Measurements from ENCODE around the gene PIP5KL1.

Gene PIP5KL1

DNA sequence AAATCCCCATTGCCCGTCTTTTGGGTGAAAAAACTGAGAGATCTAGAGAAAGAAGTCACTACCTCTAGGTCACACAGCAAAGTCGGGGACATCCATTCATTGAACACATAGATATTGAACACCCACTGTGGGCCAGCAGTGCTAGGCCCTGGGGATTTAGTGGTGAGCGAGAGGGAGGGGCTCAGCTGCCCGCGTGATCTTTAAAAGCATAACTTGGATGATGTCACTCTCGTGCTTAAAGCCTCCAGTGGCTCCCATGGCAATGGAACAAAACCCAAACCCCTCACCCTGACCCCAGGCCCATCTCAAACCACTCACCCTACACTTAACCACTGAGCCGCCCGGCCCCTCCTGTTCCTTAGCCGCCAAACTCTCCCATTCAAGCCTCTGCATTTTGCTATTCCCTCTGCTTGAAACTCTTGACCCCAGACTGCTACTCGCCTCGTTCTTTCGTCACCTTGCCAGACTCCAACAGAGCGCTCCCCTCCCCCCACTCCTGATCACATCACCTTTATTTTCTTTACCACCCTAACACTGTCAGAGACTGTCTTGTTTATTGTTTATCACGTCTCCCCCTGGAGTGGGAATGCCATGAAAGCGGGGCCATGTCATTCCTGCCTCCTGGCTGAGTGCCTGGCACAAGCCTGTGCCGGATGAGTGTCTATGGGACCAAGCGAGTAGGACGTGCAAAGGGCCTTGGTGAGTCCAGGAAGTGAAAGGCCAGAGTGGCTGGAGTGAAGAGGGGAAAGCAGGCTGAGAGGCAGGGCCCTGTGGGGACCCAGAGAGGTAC, 710 bp upstream of the PIP5KL1 start:
- DNase-seq (ENCODE audit: low spot score): no peak

DNA sequence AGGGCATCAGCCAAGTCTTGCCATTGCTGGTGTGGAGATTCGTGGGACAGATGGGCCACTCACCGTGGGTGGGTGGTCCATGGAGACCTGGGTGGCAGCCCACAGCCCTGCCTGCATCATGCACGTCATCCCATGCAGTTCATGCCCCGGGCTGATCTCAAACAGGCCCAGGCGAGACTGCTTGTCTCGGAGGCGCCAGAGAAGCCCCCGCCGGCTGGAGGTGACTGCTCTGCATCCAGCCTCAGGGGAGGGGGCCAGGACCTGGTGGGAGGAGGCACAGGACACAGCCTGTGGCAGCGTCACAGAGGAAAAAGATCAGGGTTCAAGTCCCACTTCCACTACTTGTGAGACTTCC, 975 bp downstream of the PIP5KL1 start:
- no peak for DNase-seq (ENCODE audit: low spot score)

GRCh38 chr9:127928676-127929624, 1.6 kb downstream of the PIP5KL1 start:
- no peak for DNase-seq (ENCODE audit: low spot score)

DNA sequence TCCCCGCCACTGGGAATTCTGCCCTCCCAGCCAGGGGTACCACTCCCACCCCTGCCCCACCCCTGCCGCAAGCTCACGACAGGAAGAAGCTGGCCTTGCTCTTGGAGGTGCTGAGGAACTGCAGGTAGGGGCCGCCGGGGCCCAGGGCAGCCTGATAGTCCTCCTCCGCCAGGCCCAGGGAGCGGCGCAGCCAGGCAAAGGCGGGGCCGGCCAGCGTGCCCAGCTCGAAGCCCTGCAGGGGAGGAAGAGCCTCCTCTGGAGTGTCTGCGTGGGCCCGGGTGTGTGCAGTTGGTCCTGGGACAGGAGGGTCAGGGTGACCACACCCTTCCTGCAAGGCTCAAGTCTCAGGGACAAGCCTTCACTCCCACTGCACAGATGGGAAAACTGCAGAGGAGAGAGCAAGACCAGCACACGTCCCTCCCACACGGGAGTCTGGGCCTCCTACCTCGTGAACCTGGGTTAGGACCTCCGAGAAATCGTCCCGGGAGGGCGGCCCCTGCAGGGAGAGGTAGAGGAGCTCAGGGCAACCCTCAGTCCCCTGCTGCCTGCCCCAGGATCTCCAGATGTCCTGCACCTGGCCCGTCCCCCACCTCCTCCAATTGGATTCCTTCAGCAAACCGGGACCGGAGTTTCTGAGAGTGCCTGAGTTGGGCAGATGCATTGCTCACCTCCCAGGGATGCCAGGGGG, 2.4 kb downstream of the PIP5KL1 start:
- no peak for DNase-seq (ENCODE audit: low spot score)

- no peak for DNase-seq (ENCODE audit: low spot score)
Measured at GRCh38 chr9:127927201-127927987, 3.2 kb downstream of the PIP5KL1 start.

DNA sequence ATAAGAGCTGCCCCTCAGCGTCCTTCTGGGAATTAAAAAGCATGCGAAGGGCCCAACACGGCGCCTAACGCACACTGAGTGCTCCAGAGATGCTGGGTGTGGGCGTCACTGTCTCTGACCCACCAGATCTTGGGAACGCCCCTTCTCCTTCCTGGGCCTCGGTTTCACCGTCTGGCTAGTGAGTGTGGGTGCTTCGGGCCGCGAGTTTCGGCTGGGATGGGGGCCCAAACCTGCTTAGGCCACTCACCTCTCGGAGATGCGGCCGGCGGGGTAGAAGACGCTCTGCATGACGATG, 3.7 kb downstream of the PIP5KL1 start:
- DNase-seq (ENCODE audit: low spot score): no peak

DNA sequence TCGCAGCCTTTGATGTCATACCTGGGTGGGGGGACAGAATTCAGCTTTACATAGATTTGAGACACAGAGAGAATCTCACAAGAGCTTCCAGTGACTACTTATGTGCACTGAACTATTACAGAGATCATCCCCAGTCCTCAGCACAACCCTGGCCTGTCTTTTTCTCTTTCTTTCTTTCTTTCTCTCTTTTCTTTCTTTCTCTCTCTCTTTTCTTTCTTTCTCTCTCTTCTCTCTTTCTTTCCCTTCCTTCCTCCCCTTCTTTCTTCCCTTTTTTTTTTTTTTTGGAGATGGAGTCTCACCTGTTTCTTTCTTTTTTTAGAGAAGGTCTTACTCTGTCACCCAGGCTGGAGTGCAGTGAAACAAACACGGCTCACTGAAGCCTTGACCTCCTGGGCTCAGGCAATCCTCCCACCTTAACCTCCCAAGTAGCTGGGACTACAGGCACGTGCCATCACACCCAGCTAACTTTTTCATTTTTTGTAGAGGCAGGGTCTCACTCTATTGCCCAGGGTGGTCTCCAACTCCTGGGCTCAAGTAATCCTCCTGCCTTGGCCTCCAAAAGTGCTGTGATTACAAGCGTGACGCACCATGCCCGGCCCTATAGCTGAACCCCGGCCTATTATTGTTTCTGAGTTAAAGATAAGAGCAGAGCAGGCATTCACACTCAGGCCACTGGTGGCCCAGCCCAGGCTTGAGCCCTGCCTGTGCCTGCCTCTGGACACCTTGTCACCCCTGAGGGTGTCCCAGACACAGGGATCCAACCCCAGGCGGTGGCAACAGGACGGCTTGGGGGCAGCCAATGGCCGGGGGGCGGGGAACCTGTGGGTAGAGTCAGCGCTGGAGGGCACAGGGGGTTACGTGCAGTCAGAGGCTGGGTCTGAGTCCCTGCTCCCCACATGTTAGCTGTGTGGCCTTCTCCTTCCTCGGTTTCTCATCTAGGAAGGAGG, 4.3 kb downstream of the PIP5KL1 start:
- no peak for DNase-seq (ENCODE audit: low spot score)

DNA sequence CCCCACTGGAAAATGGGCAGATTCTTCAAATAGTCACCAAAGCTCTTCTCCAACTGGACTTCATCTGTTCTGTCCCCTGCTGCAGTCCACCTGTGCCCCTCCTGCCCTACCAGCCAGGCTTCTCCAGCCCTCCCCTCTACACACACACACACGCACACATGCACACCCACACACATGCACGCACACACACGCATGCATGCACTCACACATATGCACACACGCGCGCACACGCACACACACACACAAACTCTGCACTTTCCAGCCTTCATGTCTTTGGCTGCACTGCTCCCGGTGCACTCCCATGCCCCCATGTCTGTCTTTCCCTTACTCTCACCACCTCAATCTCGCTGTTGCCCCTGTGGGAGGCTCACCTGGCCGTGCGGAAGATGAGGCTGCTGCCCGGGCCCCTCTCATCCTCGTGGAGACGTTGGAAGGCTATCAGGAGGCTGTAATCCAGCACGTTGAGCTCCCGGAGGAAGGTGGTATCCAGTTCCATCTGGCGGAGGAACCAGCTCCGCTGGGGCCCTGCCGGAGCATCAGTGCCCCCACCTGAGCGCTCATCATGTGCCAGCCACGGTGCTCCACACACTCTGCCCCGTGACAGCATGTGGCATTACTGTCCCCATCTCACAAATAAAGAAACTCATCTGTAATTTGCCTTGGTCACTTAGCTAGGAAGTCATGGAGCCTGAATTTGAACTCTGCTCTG, 5.7 kb downstream of the PIP5KL1 start:
- no peak for DNase-seq (ENCODE audit: low spot score)

GRCh38 chr9:127923771-127924170, 6.8 kb downstream of the PIP5KL1 start:
- DNase-seq (ENCODE audit: low spot score): no peak

DNA sequence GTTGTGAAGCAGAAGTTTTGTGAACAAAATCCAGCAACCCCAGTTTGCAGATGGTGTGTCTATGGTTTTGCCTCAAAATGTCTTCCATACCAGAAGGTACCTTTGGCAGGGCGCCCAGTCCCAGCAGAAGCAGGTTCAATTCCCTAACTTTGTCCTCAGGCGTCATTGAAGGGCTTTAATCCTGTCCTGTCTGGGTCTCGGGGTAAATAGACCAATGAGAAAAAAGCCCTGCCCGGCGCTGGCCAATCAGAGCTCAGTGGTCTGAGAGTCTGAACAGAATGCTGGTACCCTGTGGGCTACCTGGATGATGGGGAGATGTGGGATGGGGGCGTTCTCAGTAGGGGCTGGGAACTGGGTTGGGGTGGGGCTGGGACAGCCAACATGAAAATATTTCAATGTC, 7.5 kb downstream of the PIP5KL1 start:
- no peak for DNase-seq (ENCODE audit: low spot score)

- no peak for DNase-seq (ENCODE audit: low spot score)
Measured at GRCh38 chr9:127921557-127922120, 8.9 kb downstream of the PIP5KL1 start.

DNA sequence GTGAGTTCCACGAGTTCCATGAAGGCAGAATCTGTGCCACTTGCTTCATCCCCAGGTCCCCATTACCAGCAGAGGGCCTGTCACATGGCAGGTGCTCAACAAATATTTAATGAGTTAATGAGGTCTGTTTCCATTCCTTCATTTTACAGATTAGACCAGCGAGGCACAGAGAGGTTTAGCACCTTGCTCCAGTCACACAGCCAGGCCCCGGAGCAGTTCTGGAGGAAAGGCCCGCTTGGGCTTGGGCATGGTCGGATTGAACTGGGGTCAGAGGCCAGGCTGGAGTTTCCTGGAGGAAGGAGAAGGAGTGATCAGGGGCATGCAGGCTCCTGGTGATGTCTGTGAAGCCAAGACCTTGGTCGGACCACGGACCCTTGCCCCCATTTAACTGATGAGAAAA, 9.8 kb downstream of the PIP5KL1 start:
- DNase-seq (ENCODE audit: low spot score): no peak

DNA sequence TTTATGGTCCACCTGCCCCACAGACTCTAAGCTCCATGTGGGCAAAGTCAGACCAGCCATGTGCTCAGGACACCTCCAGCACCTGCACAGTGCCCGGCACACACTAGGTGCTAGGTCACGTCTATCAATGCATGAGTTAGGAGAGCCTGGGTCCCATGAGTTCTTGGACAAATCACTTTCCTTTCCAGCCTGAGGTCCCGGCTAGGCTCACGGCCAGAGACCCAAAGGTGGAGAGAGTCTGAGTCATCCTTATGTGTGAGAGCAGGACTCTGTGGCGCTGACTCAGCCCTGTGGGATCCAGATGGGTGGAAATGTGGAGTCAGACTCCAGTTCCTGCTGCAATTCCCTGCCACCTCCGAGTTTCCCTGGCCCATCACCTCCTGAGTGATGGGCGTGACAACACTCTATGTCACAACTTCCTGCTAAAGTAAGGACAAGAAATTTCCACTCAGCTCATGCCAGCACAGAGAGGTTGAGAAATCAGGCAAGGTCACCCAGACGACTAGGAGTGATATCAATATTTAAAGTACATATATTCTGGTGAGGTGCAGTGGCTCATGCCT, 11.2 kb downstream of the PIP5KL1 start:
- DNase-seq (ENCODE audit: low spot score): no peak

- DNase-seq (ENCODE audit: low spot score): no peak
Measured at GRCh38 chr9:127918183-127919107, 12.1 kb downstream of the PIP5KL1 start.

GRCh38 chr9:127917603-127918002, 13.0 kb downstream of the PIP5KL1 start:
- no peak for DNase-seq (ENCODE audit: low spot score)

- peak; percentile 98 for DNase-seq (ENCODE audit: low spot score)
Measured at GRCh38 chr9:127916720-127917581, 13.6 kb downstream of the PIP5KL1 start, which contains the start of gene ST6GALNAC4. Gene ST6GALNAC4, minus strand, starts transcription at chr9:127917041. Its CDS starts 622 bp downstream, at chr9:127916419.

Data from left forelimb (tissue), 1 donor.